Activated effector memory CD4-positive, alpha-beta T cell treated with anti-CD3 and anti-CD28 coated beads, Interleukin-2, amount 50 U/mL, for 16 hours (primary cell): ENCODE data around the gene RPS6KC1.
"Not testable (repeated sequence)": the region's sequence is repeated elsewhere in the genome, so short reads cannot be mapped to it uniquely, and the experiment has no call there.

Experiments used
- DNase-seq: peaks from one replicate; pipeline ENCODE4 v3.0.0-alpha.2; 2020

RPS6KC1 gene

DNA sequence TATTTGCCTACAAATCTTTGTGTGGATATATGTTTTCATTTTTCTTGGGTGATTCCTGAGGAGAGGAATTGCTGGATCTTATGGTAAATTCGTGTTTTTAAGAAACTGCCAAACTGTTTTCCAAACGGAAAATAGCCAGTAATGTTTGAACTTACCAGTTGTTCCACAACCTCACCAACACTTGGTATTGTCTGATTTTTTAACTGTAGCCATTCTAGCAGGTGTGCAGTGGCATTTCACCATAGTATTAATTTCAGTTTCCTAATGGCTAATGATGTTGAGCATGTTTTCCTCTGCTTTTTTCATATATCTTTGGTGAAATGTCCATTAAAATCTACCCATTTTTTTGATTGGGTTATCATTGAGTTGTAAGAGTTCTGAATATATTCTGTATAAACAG lies 56.6 kb downstream of the RPS6KC1 start:
- DNase-seq = no peak

DNA sequence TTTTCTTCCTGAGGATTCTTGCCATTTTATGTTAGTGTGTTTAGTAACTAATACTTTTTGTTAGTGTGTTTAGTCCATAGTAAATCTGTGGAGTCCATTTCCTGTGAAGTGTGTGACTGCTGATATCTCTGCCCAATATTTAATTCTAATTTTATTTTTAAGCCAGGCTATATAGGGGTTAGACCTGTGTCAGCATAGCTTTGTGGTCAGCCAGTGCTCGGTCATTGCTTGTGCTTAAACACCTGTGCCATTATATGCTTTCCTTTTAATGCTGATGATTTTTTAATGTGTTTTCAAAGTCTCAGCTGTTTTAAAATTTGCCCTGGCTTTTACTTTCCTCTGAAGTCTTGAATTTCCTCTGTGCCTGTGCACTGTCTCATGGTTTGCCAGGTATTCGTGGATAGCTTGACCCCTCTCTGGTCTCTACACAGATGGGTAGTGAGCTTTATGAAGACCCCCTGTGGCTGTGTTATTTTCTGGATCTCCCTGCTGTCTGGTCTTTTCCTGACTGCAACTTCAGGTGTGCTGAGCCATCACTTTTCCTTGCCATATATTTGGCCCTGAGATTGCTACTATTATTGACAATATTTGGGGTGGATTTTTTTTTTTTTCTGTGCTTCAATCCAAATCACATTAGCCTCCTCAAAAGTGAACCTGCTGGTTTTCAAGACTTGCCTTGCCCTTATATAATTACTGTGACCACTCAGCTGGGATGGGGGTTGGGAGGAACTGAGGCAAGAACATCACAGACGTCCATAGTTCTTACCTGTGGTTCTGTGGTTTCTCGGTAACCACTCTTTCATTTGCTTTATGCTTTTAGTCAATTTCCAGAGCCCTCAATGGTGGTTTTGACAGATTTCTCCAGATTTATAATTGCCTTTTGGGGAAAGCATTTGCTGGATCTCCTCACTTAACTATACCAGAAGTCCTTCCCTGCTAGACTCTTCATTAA lies 59.6 kb downstream of the RPS6KC1 start:
- no peak for DNase-seq

GRCh38 chr1:213111502-213111901 lies 60.5 kb downstream of the RPS6KC1 start:
- DNase-seq = no peak

DNA sequence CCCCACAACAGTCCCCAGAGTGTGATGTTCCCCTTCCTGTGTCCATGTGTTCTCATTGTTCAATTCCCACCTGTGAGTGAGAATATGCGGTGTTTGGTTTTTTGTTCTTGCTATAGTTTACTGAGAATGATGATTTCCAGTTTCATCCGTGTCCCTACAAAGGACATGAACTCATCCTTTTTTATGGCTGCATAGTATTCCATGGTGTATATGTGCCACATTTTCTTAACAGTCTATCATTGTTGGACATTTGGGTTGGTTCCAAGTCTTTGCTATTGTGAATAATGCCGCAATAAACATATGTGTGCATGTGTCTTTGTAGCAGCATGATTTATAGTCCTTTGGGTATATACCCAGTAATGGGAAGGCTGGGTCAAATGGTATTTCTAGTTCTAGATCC lies 61.7 kb downstream of the RPS6KC1 start:
- not testable (repeated sequence) for DNase-seq

DNA sequence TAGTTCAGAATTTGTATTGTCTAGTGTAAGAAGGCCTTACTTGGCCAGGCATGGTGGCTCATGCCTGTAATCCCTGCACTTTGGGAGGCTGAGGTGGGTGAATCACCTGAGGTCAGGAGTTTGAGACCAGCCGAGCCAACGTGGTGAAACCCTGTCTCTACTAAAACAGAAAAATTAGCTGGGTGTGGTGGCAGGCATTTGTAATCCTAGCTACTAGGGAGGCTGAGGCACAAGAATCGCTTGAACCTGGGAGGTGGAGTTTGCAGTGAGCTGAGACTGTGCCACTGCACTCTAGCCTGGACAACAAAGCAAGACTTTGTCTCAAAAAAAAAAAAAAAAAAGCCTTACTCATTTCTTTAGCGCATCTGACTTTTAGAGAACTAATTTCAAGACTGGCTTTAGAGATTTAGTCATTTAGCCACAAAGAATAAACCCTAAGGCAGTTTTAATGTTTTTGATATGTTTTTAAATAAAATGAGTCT lies 66.7 kb downstream of the RPS6KC1 start:
- not testable (repeated sequence) for DNase-seq

DNA sequence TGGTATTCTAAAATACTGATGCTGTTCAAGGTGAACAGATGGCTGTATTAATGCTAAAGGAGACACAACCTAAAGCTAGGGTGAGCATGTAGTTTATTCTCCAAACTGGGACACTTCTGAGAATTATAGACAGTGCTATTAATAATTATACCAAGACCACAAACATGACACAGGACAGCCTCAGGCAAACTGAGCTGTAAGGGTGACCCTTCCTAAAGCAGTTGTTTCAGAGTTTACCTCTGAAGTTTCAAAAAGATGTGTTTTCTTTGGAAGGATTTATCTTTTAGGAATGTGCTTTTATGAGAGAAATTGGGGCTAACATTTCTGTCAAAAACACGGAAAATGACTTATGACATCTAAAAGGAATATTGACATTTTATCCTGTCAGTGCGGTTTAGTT lies 68.8 kb downstream of the RPS6KC1 start:
- no peak for DNase-seq

DNA sequence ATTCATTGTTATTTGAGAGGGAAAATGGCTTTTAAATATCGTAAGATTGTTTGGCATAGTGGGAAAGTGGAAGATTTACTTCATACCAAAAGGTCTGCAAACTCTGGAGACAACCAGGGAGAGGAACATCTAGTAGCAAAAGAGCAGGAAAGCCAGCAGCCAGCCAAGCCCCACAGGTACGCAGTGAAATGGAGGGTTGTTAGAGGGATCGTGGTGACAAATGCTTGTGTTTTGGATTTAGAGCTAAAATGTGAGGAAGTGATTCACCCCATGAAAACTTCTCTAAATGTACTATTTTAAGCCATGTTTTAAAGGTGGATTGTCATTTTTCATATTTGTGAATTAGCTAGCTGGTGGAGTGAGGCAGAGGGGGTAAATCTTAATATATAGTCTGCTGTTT lies 69.3 kb downstream of the RPS6KC1 start:
- DNase-seq = no peak

DNA sequence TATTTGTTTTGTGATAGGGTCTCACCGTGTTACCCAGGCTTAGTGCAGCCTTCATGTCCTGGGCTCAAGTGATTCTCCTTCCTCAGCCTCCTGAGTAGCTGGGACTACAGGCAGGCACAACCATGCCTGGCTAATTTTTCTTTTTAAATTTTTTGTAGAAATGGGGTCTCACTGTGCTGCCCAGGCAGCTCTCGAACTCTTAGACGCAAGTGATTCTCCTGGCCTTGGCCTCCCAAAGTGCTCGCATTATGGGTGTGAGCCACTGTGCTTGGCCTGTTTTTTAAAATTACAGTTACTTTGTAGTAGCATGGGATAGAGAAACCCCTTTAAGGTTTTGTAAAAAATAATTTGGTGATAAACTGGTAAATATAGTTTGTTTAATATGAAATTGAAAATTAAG lies 69.9 kb downstream of the RPS6KC1 start:
- DNase-seq = no peak

- DNase-seq = no peak
These were observed 71.5 kb downstream of the RPS6KC1 start for GRCh38 chr1:213122514-213122929.

- no peak for DNase-seq
These were observed 72.0 kb downstream of the RPS6KC1 start for GRCh38 chr1:213123087-213123486.

DNA sequence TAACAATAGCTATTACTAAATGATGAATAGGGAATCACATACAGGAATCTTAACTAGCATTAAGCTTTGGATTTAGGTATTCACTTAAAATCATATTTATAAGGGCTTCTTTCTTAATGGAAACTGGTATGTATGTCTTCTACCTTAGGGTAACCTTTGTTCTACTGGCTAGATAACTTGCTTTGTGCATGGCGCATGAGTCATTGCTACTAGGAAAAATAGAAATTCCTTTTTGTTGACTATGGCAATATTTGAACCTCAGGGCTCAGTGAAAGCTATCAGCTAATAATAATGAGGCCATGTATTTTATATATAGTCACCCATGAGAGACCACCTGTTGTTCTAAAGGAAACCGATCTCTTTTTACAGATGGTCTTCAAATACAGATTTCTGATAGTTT lies 72.5 kb downstream of the RPS6KC1 start:
- no peak for DNase-seq

DNA sequence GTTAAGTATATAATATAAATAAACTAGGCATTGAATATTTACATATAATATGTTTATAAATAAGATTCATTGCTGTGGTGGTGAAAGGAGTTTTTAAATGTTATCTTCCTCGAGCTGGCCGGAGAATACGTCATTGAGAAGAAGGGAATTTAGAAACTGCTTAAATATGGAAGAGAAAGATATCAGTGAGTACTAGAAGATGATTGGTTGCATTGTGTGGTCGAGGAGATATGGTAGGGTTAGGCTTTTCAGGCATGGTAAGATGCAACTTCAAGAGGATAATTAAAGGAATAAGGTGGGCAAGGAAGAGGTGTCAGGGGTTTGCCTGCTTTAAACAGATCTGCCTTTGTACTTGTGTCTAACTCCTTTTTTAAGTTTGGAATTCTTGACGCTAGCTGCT lies 73.5 kb downstream of the RPS6KC1 start:
- DNase-seq = no peak

DNA sequence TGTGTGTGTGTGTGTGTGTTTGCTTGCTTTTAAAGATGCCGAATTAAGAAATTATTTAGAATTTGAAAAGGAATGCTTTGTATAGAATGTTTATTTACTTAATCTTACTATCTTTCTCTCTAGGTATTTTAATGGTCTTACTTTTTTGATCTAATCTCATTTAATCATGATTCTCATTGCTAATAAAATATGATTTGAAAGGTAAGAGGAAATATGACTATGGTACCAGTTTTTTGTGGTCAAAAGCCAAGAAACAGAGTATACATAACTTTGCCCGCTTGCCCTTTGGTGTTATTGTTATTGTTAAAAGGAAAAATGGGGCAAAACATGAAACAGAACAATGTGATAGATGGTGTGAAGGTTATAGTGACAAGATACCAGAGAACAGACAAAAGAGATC lies 74.6 kb downstream of the RPS6KC1 start:
- no peak for DNase-seq

DNA sequence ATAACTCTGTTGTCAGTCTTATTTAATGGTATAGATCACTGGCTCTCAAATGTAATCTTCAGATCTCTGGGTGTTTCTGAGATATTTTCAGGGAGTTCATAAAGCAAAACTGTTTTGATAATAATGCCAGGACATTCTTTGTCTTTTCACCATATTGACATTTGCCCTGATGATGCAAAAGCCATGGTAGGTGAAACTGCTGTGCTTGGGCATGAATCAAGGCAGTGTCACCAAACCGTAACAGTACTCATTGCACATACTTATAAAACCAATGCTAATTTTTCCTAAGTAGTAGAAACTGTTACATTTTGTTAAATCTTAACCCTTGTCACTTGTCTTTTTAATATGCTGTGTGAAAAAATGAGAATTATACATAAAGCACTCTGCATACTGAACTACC lies 76.0 kb downstream of the RPS6KC1 start:
- no peak for DNase-seq

- no peak for DNase-seq
These were observed 81.0 kb downstream of the RPS6KC1 start for GRCh38 chr1:213131851-213132655.

GRCh38 chr1:213135572-213135971 lies 84.5 kb downstream of the RPS6KC1 start:
- DNase-seq = no peak

DNA sequence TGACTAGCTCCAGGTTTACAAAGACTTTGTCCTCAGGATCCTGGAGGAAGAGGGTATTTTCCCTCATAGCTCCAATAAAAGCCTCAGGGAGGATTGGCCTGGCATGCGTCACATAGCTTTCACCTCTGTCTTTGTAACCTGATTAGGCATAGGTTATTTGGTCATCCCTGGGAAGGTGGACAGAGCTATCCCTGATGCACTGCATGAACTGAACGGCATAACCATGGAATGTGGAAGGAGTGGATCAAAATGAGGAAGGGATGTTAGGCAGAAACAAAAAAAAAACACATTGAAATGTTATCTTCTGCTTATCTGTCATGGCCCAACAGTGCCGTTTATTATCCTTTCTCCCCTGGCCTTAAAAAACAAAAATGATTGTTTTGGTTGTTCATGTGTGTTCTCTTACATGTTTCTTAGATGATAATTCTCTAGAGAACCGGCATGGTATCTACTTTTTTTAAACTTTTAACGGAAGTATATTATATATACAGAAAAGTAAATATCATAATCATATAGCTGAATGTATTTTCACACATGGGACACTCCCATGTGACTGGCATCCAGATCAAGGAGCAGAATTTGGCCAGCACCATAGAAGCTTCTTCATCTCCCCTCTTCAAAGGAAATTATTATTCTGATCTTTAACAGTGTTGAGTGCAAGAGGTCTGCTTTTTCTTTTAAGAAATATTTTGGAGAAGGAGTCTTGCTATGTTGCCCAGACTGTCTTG lies 85.3 kb downstream of the RPS6KC1 start:
- no peak for DNase-seq

DNA sequence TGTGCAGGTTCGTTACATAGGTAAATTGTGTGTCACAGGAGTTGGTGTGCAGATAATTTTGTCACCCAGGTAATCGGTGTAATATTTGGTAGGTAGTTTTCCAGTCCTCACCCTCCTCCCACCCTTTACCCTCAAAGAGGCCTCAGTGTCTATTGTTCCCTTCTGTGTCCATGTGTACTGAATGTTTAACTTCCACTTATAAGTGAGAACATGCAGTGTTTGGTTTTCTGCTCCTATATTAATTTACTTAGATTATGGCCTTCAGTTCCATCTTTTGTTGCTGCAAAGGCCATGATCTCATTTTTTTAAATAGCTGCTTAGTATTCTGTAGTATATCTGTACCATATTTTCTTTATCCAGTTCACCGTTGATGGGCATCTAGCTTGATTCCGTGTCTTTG lies 87.3 kb downstream of the RPS6KC1 start:
- DNase-seq = no peak

GRCh38 chr1:213138892-213139291 lies 87.9 kb downstream of the RPS6KC1 start:
- no peak for DNase-seq

DNA sequence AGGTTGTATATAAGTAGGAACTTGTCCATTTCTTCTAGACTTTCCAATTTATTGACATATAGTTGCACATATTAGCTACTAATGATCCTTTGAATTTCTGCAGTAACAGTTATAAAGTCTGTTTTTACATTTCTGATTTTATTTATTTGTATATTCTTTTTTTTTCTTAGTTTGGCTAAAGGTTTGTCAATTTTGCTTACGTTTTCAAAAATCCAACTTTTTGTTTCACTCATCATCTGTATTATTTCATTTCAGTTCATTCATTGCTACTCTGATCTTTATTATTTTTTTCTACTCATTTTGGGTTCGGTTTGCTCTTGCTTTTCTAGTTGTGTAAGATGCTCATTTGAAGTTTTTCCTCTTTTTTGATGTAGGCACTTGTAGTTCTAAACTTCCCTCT lies 97.9 kb downstream of the RPS6KC1 start:
- no peak for DNase-seq

DNA sequence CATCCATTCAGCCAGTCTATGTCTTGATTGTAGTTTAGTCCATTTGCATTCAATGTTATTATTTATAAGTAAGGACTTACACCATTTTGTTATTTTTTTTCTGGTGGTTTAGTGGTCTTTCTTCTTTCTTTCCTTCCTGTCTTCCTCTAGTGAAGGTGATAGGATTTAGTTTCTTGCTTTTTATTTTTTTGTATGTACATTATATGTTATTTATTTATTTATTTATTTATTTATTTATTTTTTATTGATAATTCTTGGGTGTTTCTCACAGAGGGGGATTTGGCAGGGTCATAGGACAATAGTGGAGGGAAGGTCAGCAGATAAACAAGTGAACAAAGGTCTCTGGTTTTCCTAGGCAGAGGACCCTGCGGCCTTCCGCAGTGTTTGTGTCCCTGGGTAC lies 99.0 kb downstream of the RPS6KC1 start:
- not testable (repeated sequence) for DNase-seq

DNA sequence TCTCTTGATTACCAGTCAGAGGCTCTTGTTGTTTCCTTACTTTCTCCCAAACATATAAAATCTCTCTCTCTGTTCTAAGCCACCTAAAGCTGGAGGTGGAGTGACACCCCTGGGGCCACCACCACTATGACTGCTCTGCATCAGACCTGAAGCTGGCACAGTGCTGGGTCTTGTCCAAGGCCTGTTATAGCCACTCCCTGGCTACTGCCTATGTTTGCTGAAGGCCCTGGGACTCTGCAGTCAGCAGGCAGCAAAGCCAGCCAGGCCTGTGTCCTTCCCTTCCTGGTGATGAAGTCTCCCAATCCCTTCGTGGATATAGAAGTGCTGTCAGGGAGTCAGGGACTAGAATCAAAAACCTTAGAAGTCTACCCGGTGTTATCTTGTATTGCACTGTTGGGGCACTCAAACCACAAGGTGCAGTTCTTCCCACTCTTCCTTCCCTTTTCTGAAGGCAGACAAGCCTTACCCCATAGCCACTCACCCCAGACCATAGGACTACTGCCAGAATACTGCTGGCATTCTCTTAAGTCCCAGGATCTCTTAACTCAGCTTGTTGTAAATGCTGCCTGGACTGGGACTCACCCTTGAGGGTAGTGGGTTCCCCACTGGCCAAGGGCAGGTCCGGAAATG lies 103.1 kb downstream of the RPS6KC1 start:
- DNase-seq = no peak

GRCh38 chr1:213159376-213159775 lies 108.3 kb downstream of the RPS6KC1 start:
- no peak for DNase-seq
